ENCODE measurements around the gene EFR3B.
"Not testable (repeated sequence)": the region's sequence is repeated elsewhere in the genome, so short reads cannot be mapped to it uniquely, and the experiment has no call there.

EFR3B gene

DNA sequence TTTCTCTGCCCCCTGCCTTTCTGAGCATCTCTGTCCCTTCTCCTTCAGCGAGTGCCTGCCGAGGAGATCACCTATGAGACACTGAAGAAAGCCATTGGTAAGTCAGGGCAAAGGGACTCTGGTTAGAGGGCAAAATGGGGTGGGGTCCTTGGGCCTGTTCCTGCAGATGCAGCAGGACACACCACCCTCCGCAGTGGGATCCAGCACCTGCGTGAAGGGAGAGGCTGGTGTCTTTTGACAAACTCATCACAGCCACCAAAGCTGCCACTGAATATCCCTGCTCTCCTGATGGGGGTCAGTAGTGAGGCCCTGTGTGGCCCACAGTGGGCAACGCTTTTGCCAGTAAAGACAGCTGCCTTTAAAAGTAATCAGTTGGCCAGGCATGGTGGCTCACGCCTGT, 107.8 kb downstream of the EFR3B start:
- no peak for DNase-seq (ENCODE audit: low read depth, low spot score)

DNA sequence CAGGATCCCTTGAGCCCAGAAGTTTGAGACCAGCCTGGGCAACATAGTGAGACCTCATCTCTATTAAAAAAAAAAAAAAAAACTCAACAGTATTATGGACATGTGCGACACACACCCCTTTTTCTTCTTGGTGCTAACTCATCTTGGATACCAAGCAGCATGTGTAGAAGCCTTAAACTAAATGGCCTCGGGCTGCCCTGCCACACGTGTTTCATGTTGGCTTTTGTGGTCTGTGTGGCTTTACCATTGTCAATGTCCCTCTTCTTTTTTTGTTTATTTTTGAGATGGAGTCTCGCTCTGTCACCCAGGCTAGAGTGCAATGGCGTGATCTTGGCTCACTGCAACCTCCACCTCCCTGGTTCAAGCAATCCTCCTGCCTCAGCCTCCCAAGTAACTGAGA, 109.1 kb downstream of the EFR3B start:
- DNase-seq (ENCODE audit: low read depth, low spot score): not testable (repeated sequence)

DNA sequence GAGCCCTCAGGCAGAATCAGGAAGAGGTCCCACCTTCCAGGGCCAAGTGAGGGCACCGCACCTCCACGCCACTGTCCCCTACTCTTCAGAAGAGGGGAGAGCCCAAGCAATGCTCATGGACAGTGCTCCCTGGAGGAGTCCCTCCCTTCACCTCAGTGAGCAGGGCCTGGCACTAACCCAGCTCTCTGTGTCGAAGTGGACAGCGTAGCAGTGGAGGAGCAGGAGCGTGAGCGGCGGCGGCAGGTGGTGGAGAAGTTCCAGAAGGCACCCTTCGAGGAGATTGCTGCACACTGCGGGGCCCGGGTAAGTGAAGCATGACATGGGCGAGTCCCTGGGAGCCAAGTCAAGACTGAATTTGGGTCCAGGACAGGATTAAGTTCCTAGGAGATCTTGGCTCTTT, 109.8 kb downstream of the EFR3B start:
- no peak for DNase-seq (ENCODE audit: low read depth, low spot score)

DNA sequence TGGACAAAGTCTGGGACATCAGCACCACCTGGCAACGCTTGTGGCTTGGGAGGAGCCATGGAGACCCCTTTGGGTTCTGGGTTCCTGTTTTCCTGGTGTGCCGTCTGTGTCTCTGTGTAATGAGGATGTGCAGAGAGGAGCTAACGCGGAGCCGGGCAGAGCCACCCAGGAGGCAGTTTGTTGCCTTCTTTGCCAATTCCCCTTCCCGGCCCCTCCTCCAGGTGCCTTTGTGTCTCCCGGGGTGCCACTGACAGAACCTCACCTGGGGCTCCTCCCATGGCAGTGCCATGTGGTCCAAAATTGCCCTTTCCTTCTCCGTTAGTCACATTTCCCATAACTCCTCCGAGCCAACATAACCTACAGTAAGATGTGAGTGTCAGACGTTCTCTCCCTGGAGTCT, 113.5 kb downstream of the EFR3B start:
- no peak for DNase-seq (ENCODE audit: low read depth, low spot score)

DNA sequence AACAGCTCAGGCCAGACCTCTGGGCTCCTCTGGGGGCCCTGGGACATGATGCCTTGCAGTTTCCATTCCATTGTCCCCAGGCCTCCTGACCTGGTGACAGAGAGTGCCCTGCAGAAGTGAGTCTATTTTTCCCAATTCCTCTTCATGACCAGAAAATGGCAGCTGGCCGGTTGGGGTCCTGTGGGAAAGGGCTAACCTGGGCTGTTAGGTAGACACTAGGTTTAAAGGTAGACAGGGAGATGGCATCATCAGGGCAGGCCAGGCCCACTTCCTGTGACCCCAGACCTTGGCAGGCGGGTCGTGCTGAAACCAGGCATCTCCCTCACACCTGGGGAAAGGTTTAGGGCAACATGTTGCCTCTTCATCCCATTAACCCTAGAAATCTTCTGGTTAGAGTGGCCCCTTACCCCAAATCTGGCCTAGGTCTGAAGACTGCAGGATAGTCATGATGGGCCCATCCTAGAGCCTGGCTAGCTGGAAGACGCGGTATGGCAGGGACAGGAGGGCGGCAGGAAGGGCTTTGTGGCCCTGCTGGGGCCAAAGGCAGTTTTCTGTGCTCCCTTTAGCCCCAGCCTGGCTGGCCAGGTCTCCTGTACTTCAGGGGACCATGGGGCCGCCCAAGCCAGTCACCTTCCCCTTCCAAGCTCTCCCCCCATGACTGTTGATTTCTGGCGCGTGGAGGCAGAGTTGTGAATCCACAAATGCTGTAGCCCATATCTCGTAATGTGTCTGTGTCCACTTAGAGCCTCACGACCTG, 116.4 kb downstream of the EFR3B start:
- no peak for DNase-seq (ENCODE audit: low read depth, low spot score)

DNA sequence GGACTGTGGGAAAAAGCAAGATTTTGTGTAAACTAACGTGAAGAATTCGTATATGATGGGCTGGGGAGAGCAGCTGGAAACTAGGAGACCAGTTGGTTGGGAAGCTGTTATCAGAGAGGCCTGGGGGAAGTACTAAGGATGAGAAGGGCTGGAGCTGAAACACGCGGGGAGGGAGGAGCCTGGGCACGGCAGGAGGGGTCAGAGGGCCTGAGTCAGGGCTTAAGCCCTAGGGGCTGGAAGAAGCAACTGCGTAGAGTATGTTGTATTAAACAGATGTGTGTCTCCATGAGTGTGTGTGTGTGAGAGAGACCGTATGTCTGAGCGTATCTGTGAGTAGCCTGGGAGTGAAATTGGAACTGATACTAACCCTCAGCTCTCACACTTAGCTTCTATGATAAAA, 118.1 kb downstream of the EFR3B start:
- no peak for DNase-seq (ENCODE audit: low read depth, low spot score)

DNA sequence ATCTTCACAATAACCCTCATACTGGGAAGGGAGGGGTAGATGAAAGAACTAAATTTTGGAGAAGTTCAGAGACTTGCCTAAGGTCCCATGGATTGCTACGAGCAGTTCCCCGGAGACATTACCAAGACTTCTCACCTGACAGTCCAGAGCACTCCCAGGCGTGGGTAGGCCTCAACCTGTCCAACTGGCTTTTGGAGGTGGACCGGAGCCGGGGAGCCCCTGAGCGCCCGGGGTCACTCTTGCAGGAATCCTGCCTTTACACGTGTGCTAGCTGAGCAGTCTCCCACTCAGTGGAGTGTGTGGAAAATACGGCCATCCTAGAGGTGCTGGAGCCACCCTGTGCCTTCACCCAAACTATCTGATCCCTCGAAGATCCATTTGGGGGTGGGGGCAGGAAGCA, 118.5 kb downstream of the EFR3B start:
- DNase-seq (ENCODE audit: low read depth, low spot score): no peak

DNA sequence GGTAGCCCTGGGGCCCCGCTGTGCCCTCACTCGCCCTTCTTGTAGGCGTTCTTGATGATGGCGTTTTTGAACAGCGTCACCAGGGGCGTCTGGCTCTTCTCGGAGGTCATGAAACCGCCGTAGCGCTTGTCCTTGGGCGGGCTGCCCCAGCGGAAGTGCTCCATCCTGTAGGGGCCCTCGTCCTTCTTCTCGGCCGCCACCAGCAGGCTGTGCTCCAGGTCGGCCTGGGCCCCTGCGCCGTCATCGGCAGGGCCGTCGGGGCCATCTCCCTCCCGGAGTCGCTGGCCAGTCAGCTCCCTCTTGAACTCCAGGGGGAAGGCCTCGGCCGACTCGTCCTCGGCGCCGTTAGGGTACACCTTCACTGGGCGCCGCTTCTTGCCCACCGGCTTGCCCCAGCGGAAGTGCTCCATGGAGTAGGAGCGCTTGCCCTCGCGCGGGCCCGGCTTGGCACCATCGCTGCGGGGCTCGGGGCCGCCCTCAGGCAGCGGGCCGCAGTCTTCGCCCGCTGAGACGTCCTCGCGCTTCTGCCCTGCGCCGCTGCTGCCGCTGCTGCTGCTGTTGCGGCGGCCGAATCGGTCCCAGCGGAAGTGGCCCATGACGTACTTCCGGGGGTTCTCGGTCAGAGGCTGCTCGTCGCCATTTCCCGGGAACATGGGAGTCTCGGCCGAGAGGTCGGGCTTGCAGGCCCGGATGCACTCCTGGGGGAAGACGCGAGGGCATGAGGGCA, 119.3 kb downstream of the EFR3B start:
- no peak for DNase-seq (ENCODE audit: low read depth, low spot score)

DNA sequence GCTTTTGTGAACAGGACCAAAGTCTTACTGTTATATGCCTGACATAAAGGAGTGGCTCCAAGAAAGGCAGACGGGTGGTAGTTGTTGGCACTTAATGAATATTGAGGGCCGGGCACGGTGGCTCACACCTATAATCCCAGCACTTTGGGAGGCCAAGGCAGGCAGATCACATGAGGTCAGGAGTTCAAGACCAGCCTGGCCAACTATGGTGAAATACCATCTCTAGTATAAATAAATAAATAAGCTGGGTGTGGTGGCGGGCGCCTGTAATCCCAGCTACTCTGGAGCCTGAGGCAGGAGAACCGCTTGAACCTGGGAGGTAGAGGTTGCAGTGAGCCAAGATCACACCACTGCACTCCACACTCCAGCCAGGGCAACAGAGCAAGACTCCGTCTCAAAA, 120.2 kb downstream of the EFR3B start:
- DNase-seq (ENCODE audit: low read depth, low spot score): not testable (repeated sequence)

DNA sequence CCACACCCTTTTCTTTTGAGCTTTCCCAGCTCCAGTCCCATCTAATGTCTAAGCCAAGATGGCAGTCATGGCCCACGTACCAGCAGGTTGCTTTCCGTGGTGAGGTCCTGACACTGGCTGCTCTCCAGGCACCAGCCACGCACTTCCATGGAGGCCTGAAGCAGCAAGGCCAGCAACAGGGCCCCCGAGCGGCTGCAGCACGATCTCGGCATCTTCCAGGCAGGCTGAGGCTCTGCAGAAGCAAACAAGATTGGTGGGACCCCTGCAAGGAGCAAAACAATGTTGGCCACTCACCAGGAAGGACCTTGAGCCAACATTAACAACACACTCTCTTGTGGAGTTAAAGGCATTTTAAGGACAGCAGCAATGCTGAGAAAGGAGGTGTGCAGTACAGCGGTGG, 122.7 kb downstream of the EFR3B start:
- peak; percentile 18 for DNase-seq (ENCODE audit: low read depth, low spot score)

DNA sequence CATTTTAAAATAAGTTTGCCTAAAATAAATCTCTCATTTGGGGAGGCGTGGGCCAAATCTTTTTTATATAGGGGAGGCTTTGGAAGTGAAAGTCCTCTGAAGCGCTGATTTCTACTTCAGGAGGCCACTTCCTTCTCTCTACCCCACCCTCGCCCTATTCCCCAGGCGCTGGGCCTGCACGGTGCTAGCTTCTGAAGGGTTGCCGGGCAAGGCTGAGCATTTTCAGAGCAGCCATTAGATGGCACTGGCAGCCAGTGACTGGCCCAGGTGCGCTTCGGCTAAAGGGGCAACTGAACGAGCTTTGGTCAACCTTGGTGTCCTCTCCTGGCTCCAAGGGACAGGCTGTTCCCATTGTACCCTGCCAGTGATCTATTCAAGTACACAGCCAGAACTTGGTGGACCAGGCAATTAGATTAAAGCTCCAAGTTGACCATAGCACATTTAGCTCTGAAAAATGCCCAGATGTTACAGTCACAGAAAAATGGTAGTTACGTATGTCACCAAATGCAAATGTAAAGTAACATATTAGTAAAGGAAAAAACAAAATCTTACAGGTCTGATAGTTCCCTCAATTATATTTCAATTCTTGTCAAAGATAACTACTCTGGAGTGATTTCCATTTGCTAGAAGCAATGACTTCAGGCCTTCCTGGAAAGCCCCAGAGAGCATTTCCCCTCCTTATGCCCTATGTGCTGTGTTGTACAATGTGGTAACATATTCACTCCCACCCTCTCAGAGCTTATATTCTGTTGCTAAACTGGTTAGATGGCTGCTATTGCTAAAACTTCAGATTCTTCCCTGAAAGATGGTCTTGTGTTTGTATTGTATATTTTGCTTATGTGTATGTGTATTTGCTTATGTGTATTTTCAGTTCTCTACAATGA, 124.4 kb downstream of the EFR3B start:
- DNase-seq (ENCODE audit: low read depth, low spot score): no peak

DNA sequence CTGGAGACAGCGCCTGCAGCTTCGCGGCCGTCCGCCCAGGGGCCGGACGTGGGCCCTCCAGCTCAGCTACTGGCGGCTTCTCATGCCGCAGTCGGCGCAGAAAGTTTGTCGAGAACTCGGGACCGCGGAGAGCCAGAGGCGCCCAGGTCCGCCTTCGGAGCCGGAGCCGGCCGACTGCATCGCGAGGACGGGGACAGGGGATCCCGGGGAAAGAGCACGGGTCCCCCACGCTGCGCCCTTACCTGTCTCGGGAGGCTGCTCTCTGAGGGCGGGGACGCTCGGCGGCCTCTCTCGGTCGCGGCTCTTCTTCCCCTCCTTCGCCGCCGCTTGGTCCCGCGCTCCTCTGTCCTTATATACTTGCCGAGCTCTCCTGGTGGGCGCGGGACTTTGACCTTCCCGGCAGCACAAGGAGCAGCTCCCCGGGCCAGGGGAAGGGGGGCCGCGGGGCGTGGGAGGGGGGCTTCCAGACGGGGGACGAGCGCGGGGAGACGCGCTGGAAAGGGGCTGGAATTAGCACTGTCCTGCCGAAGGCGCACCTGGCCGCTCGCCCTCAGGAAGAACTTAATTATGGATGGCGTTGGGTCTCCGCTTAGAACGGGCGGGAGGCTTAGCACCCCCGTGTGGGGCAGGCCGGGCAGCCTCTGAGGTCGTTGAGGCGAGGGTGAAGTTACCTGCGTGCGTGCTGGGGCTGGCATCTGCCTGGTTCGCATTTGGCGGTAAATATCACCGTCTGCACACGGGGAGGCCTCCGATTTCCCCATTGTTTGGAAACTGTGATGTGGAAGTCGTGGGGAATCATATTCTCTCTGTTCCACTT, 126.6 kb downstream of the EFR3B start, which contains the start of gene POMC:
TSS of gene POMC (minus strand) at position 325 of the 817 bp plus-strand sequence. CDS start 3,808 bp downstream, outside the sequence.
- DNase-seq (ENCODE audit: low read depth, low spot score): no peak

DNA sequence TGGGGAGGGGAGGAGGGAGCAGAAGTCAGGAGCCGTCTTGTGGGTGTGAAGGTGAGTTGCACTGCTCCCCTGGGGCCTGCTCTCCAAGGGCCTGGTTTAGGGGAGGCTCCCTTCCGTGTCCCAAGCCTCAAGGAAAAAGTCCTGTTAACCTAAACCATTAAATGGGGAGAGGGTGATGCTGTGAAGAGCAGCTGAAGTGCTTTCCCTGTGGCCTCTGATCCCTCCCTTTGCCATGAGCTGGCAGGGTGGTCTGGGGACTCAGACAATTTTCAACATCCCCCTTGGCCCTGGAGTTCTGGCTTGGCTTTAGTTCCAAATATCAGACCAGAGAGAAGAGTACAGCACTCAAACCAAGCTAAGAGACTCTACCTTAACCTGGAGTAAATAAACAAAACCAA, 127.2 kb downstream of the EFR3B start:
- no peak for DNase-seq (ENCODE audit: low read depth, low spot score)

DNA sequence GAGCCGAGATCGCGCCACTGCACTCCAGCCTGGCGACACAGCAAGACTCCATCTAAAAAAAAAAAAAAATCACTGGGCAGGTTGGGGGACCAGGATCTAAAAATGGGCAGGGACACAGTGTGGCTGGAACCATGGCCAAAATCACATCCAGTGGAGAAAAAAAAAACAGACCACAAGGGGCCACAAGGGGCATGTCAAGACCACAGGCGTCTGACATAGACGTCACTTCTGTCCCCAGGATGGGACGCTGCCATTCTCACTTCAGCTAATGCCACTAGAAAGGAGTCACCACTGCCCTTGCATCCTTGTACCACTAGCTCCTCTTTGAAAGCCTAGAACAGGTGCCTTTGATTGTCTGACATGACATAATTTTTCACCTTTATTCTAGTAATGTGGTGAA, 129.0 kb downstream of the EFR3B start:
- no peak for DNase-seq (ENCODE audit: low read depth, low spot score)

DNA sequence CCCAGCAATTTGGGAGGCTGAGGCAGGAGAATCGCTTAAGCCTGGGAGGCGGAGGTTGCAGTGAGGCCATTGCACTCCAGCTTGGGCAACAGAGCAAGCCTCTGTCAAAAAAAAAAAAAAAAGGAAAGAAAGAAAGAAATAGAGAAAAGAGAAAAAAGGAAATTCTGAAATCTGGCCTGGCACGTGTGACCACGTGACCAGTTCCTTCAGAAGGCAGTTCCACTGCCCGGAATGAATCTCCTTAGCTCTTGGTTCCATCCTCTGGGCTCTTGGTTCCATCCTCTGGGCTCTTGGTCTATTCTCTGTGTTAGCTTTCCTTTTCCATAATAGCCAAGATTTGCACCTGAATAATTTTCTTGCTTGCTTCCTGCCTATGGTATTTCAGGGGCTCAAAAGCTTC, 131.8 kb downstream of the EFR3B start:
- DNase-seq (ENCODE audit: low read depth, low spot score): no peak

DNA sequence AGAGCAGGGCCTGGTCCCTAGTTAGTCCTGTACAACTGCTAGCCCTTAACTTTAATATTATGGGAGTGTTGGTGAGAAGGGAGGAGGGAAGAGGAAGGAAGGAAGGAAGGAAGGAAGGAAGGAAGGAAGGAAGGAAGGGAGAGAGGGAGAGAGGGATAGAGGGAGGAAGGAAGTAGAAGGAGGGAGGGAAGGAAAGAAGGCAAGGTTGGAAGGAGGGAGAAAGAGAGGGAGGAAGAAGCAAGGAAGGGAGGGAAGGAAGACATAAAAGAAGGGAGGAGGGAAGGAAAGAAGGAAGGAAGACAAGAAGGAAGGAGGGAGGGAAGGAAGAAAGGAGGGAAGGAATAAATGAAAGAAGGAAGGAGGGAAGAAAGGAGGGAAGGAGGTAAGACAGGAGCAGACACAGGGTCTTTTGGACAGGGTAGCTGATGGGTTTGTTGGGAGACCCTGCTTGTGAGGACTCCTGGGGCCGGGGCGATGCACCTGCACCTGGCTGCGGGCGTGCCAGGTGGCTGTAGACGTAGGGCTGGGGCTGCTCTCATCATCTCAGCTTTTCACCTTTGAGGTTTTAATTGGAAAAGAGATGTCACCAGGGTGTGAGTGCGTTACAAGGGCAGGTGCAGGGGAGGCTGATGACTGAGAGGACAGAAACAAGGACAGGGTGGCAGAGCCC, 132.5 kb downstream of the EFR3B start:
- DNase-seq (ENCODE audit: low read depth, low spot score): no peak

DNA sequence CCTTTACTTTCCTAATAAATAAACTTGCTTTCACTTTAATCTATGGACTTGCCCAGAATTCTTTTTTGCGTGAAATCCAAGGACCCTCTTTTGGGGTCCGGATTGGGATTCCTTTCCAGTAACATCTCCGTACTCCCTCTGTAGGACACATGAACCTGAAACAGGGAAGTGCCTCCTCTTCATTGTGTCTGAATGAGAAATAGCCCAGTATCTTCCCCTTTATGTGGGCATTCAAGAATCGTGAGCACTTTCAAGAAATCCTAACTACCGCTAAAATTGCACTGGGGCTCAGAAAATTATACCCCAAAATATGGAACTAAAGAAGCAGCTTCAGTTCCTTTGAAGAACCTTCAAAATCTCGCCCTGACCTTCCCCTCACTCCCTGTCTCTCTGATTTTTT, 134.3 kb downstream of the EFR3B start:
- no peak for DNase-seq (ENCODE audit: low read depth, low spot score)

DNA sequence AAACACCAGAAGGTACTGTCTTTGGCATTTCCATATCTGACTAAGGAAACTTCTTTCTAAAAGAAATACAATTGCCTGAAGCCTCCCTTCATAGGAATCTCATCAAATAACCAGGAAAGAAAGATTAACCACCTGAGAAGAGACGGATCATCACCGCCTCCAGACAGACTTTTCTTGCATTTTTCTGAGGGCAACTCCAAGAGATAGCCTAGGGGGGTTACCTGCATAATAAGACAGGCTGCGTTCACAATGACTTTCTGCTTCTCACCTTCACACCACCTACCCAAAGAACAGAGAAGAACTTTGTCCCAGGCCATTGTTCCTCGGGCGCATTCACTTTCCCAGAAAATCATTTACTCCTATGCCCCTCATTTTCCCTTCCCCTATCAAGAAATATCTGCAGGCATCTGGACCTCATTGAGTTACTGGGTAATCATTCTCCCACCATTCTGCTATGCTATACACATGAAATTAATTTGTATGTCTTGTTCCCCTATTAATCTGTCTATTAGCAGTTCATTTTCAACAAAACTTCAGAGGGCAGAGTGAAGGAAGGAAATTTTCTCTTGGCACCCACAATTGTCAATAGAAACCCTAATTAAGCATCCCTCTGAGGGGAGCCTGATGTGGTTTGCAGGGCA, 134.8 kb downstream of the EFR3B start:
- no peak for DNase-seq (ENCODE audit: low read depth, low spot score)

DNA sequence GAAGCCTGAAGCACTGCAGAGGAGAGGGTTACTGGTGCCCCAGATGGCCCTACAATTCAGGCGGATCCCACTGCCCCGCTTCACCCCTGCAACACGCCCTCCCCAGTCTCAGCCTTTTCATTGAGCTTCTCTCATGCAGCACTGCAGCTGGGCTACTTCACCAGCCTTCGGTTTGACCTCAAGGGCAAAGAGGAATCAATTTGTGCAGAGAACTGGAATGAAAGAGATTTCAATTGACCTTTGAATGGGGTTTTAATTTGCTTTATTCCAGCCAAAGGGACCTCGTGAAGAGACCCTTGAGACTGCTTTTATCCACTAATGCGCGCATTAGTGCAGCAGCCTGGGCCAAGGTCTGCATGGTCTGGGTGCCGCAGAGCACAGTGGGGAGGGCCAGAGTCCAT, 135.3 kb downstream of the EFR3B start:
- DNase-seq (ENCODE audit: low read depth, low spot score): no peak

DNA sequence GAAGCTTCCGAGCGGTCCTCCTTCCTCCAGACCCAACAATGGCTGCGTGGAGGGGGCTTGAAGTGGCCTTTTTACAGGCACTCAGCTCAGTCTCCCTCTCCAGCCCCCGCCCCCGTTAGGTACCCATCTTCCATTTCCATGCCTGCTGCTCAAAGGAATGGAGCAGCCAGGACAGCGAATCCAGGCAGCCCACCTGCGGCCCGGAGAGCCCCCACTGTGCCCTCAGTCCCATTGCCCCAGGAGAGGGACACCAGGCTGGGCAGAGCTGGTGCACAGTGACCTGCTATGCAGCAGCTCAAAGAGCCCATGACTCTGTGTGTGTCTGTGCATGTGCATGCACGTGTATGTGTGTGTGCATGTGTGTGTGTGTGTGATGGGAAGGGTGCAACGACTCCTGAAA, 137.1 kb downstream of the EFR3B start:
- DNase-seq (ENCODE audit: low read depth, low spot score): no peak

All from brain pericyte (primary cell).